Tibial nerve (tissue), 4 donors: ENCODE data around the gene FEZF1. TPM values are rescaled to one million over a fixed set of nuclear protein-coding genes. Genes with fewer than 3 reads are reported as not detected.
"Not testable (repeated sequence)": the region's sequence is repeated elsewhere in the genome, so short reads cannot be mapped to it uniquely, and the experiment has no call there.

Experiments
- DNase-seq, 2 donors: peaks; one replicate each; pipeline ENCODE4 v3.0.0-alpha.2; 2019; ENCODE audit warnings: low spot score in 2 of 2
- H3K27ac ChIP-seq, 4 donors: fragments of 200-600 bp; sonication (generic) in 3 of 4; one replicate each; pipeline ENCODE4 v1.5.1; 2017 to 2019; ENCODE audit warnings: mild to moderate bottlenecking in 1 of 4
- H3K27me3 ChIP-seq, 2 donors: fragments of 200-600 bp; sonication (generic) in 1 of 2; one replicate each; pipeline versions ENCODE4 v1.5.1 to v1.6.0; 2017 to 2019
- H3K36me3 ChIP-seq, 3 donors: fragments of 200-600 bp; sonication (generic); one replicate each; pipeline ENCODE4 v1.5.1; 2018 to 2019
- H3K4me1 ChIP-seq, 4 donors: fragments of 200-600 bp; sonication (generic) in 3 of 4; one replicate each; pipeline ENCODE4 v1.5.1; 2017 to 2019
- H3K4me3 ChIP-seq, 4 donors: fragments of 200-600 bp; sonication (generic) in 3 of 4; one replicate each; pipeline ENCODE4 v1.5.1; 2017 to 2019; ENCODE audit warnings: mild to moderate bottlenecking in 1 of 4, moderate library complexity in 1 of 4
- H3K9me3 ChIP-seq, 4 donors: fragments of 200-600 bp; sonication (generic) in 3 of 4; one replicate each; pipeline ENCODE4 v1.5.1; 2017 to 2019
- EP300 ChIP-seq, 2 donors: sonication (generic); formaldehyde crosslinking; IDR thresholded peaks; one replicate each; pipeline ENCODE4 v1.6.1; 2017; ENCODE audit warnings: antibody characterized with exemption in 2 of 2, mild to moderate bottlenecking in 1 of 2
- POLR2A ChIP-seq, 2 donors: fragments of 450-650 bp; IDR thresholded peaks; one replicate each; pipeline ENCODE4 v1.6.1; 2017; ENCODE audit warnings: antibody characterized with exemption in 2 of 2, mild to moderate bottlenecking in 2 of 2, moderate library complexity in 2 of 2
- WGBS, 2 donors: methylation state at CpG; one replicate each; pipeline ENCODE4 v1.1.5; 2018; 5-methylcytosine and 5-hydroxymethylcytosine counted together
- total RNA-seq, 4 donors: library from RNA; depleted of rRNA; stranded (reverse); fragments of >200 nt; gene quantifications; one replicate each; pipeline ENCODE4 v1.1.0, GENCODE V29; 2016
- TF ChIP-seq, protein P1 (sequence below), 5 experiments: fragments of 200-600 bp in 3 of 5; fragments of 450-650 bp in 2 of 5; sonication (generic) in 3 of 5; IDR thresholded peaks; one replicate each; pipeline ENCODE4 v1.5.1; 2016 to 2019; ENCODE audit warnings: antibody characterized with exemption in 5 of 5, mild to moderate bottlenecking in 3 of 5, moderate library complexity in 2 of 5

Gene FEZF1
- total RNA-seq, 4 donors from 2014 or later = 0.22 TPM; not detected in 3

DNA sequence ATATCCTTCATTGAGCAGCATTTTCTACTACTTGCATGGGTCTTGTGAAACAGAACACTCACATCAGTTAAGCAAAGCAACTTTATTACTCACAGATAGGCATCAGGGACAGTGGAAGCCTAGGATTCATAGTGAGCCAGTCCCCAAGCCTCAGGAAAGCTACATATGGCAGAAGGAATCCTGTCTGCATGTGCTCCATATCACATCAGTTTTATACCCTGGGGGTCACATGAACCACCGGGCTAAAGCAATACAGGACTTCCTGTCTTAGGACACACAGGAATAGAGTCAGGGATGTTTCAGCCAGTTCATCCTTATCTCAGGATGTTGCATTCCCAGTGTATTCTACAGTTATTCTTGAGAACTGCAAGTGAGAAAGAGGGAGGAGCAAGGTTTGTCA lies 15.1 kb downstream of the FEZF1 start:
- Histone ChIP-seq H3K27ac (no peak overlapping the region), H3K4me3 (no peak overlapping the region), H3K9me3 (peaks cover 0 to 43% (median 4%) of the 10 kb centered on the region in 4 donors), H3K36me3 (no peaks in the 10 kb centered on the region), H3K27me3 (no peaks in the 10 kb centered on the region), H3K4me1 (no peaks in the 10 kb centered on the region)
- WGBS, 2 donors = 36 to 71% methylated on average over 1 of the region's 1 CpG
- DNase-seq = no peak
- no peak for TF ChIP-seq EP300 (IDR thresholded peaks at IDR 0.05)

DNA sequence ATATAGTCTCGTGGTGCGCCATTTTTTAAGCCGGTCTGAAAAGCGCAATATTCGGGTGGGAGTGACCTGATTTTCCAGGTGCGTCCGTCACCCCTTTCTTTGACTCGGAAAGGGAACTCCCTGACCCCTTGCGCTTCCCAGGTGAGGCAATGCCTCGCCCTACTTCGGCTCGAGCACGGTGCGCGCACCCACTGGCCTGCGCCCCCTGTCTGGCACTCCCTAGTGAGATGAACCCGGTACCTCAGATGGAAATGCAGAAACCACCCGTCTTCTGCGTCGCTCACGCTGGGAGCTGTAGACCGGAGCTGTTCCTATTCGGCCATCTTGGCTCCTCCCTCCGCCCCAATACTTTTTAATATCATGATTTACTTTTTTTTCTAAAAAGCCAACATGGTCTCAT lies 19.9 kb downstream of the FEZF1 start:
- not testable (repeated sequence) for H3K4me1 ChIP-seq, H3K4me3 ChIP-seq, H3K27me3 ChIP-seq, H3K9me3 ChIP-seq, DNase-seq, H3K27ac ChIP-seq, H3K36me3 ChIP-seq
- 90 to 93% methylated on average over 9 to 19 of the region's 24 CpGs for WGBS, 2 donors

DNA sequence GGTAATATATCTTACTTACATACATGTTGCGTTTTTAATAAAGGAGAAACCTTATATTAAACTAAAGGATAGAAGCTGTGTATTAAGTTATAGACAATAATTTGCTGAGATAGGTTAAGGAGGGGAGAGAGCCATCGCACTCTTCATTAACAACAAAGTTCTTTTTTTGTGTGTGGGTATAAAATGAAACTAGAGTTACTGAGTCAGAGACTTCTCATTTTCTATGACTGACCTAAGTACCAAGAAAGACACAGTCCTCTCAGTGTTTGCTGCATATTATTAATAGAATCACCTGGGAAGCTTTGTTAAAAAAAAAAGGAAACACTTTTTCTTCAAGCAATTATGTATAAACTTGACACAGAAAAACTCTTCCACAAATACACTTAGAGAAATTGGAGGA lies 31.4 kb downstream of the FEZF1 start:
- Histone ChIP-seq H3K36me3 (no peaks in the 10 kb centered on the region), H3K27ac (no peak overlapping the region), H3K9me3 (no peaks in the 10 kb centered on the region), H3K27me3 (no peaks in the 10 kb centered on the region), H3K4me1 (no peaks in the 10 kb centered on the region), H3K4me3 (no peak overlapping the region)
- 92 to 93% methylated on average over 2 of the region's 2 CpGs for WGBS, 2 donors
- TF ChIP-seq, protein P1, sequence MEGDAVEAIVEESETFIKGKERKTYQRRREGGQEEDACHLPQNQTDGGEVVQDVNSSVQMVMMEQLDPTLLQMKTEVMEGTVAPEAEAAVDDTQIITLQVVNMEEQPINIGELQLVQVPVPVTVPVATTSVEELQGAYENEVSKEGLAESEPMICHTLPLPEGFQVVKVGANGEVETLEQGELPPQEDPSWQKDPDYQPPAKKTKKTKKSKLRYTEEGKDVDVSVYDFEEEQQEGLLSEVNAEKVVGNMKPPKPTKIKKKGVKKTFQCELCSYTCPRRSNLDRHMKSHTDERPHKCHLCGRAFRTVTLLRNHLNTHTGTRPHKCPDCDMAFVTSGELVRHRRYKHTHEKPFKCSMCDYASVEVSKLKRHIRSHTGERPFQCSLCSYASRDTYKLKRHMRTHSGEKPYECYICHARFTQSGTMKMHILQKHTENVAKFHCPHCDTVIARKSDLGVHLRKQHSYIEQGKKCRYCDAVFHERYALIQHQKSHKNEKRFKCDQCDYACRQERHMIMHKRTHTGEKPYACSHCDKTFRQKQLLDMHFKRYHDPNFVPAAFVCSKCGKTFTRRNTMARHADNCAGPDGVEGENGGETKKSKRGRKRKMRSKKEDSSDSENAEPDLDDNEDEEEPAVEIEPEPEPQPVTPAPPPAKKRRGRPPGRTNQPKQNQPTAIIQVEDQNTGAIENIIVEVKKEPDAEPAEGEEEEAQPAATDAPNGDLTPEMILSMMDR (IDR thresholded peaks at IDR 0.05) = no peak
- no peak for TF ChIP-seq EP300 (IDR thresholded peaks at IDR 0.05)
- TF ChIP-seq POLR2A (IDR thresholded peaks at IDR 0.05) = no peak
- DNase-seq = no peak

DNA sequence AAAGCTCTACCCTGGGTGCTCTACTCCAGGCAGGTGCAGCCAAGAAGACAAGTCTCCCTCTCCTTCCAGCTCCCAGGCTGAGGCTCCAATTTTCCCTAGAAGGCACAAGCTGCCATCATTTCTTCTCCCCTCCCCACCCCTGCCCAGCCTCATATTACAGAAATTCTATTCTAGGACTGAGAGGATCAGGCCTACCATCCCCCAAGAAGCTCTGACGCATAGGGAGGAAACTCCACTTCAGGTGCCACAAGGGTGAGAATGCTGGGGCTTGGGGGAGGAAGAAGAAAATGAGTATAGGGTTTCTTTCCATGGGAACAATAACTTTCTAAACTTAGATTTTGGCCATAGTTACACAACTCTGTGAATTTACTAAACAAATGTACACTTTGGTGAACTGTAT lies 35.3 kb downstream of the FEZF1 start:
- no peaks in the 10 kb centered on the region for H3K9me3 ChIP-seq
- no peak overlapping the region for H3K27ac ChIP-seq
- no peak for DNase-seq
- H3K4me3 ChIP-seq = no peak overlapping the region
- H3K36me3 ChIP-seq = no peaks in the 10 kb centered on the region
- TF ChIP-seq, protein P1 (IDR thresholded peaks at IDR 0.05) = no peak
- no peak for TF ChIP-seq POLR2A (IDR thresholded peaks at IDR 0.05)
- no peak for TF ChIP-seq EP300 (IDR thresholded peaks at IDR 0.05)
- H3K4me1 ChIP-seq = no peaks in the 10 kb centered on the region
- no peaks in the 10 kb centered on the region for H3K27me3 ChIP-seq
- WGBS, 2 donors = 66 to 71% methylated on average over 1 of the region's 1 CpG

DNA sequence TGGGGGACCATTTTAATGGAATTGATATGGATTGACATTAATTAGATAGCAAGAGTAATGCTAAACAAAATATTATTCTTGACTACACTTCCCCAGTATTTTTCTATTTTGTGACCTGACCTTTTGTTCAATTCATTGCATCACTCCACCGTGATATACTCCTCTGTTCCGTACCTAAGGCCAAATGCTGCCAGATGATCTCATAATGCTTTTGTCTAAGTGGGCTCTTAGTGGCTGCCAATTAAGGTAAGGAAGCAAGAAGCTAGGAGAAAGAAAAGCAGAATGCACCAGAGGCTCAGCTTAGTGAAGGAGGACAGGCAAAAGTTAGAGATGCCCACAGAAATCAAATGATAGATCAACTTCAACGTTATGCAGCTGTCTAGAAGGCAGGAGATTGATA lies 36.4 kb downstream of the FEZF1 start:
- Histone ChIP-seq H3K4me3 (no peak overlapping the region), H3K36me3 (no peaks in the 10 kb centered on the region), H3K27ac (no peak overlapping the region), H3K9me3 (no peaks in the 10 kb centered on the region), H3K4me1 (no peaks in the 10 kb centered on the region), H3K27me3 (no peaks in the 10 kb centered on the region)
- WGBS, 2 donors = 43 to 59% methylated on average over 3 of the region's 3 CpGs
- TF ChIP-seq, protein P1 (IDR thresholded peaks at IDR 0.05) = no peak
- no peak for TF ChIP-seq POLR2A (IDR thresholded peaks at IDR 0.05)
- no peak for TF ChIP-seq EP300 (IDR thresholded peaks at IDR 0.05)
- DNase-seq = no peak

DNA sequence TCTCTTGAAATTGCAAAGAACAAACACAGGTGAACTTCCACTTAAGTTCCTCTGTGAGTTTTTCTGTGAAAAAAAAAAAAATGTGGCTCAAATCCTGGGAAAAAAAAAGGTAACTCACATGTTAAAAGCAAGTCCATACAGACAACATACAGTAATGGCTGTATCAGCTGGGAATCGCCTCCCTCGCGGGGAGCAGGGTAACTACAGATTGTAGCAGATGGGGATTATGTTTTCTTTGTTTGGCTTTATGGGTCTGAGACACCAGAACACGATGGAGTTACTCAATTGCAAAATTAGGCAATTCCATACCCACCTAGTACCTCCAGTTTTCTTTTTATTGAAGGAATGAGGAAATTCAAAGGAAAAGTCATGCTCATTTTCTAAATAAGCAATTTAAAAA lies 42.3 kb downstream of the FEZF1 start:
- no peak overlapping the region for H3K27ac ChIP-seq
- WGBS, 2 donors = 42 to 52% methylated on average over 4 of the region's 4 CpGs
- no peaks in the 10 kb centered on the region for H3K27me3 ChIP-seq
- H3K36me3 ChIP-seq = no peaks in the 10 kb centered on the region
- no peaks in the 10 kb centered on the region for H3K4me1 ChIP-seq
- no peak for DNase-seq
- TF ChIP-seq EP300 (IDR thresholded peaks at IDR 0.05) = no peak
- TF ChIP-seq, protein P1 (IDR thresholded peaks at IDR 0.05) = no peak
- no peak for TF ChIP-seq POLR2A (IDR thresholded peaks at IDR 0.05)
- no peaks in the 10 kb centered on the region for H3K9me3 ChIP-seq
- no peak overlapping the region for H3K4me3 ChIP-seq
